ENCODE data around the gene BCL2L13. TPM values are rescaled to one million over a fixed set of nuclear protein-coding genes. Genes with fewer than 3 reads are reported as not detected.

The BCL2L13 gene
- total RNA-seq, 5 donors from 2014 or later (not counting 1 experiment from before 2014, with no cell fraction given), result 22.5 to 32.9 (median 31.4) TPM

DNA sequence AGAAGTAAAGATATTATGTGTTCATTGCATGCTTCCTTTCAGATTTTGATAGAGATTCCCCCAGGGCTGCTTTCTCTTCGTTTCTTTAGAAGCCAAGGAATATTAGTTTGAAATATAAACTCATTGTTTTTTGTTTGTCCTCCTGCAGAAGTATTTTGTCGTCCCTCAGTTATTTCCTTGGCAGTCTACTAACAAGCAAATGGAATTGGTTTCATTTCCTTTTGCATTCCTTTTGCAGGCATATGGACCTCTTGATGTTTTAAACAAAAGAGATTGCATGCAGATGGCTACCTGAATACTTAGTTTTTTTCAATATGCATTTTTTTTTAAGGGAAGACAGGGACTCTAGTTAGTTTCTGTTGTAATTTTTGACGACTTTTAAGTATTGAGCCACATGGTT lies 62.2 kb downstream of the BCL2L13 start:
- Mint-ChIP-seq H3K9me3 (no peaks in the 10 kb centered on the region), H3K27ac (no peak overlapping the region), H3K4me1 (peaks cover 0 to 9% (median 6%) of the 10 kb centered on the region in 3 donors), H3K36me3 (peaks cover 36% of the 10 kb centered on the region), H3K4me3 (no peak overlapping the region), H3K27me3 (no peaks in the 10 kb centered on the region)
- Histone ChIP-seq H3K27ac (ENCODE audit: low read length) (no peak overlapping the region), H3K4me3 (ENCODE audit: control insufficient read depth in 1 of 2, extremely low read depth in 1 of 2, low read length in 1 of 2) (no peak overlapping the region), H3K36me3 (ENCODE audit: control insufficient read depth in 2 of 2, extremely low read depth in 1 of 2, insufficient read depth in 1 of 2, low read length in 1 of 2) (peaks cover 0 to 14% of the 10 kb centered on the region in 2 donors), H3K9me3 (no peaks in the 10 kb centered on the region), H3K27me3 (replicated peaks in 1 of 2; ENCODE audit: control insufficient read depth in 2 of 2, extremely low read depth in 1 of 2, insufficient read depth in 2 of 2, low read length in 1 of 2) (no peaks in the 10 kb centered on the region), H3K4me1 (ENCODE audit: control insufficient read depth in 1 of 2, extremely low read depth in 1 of 2, insufficient read depth in 2 of 2, low read length in 2 of 2) (peaks cover 0 to 1% of the 10 kb centered on the region in 2 experiments)
- ChIA-PET CTCF (interaction anchor here in 1 of 2 donors (0.6 kb wide), 1 partner anchor 57 kb away, joined by 3 read pairs; no protein-coding TSS in a partner anchor), POLR2A (no interaction called here)
- ATAC-seq (replicated peaks in 1 of 4) (no peak), DNase-seq (no peak)
- 86% methylated on average over 1 of the region's 3 CpGs for WGBS (ENCODE audit: insufficient coverage)

DNA sequence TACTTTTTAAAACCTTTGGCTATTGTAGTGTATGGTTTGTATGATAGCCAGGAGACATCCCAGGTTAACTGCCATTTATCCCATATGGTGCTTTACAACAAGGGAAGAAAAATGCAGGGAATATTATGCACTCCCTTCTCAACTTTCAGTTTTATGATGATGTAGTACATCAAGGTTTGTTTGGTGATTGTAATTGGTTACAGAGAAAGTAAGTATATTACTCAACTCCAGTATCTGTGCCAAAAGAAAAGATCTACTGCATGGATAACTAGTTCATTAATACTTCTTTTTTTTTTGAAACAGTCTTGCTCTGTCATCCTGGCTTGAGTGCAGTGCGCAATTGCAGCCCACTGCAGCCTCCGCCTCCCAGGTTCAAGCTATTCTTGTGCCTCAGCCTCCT lies 65.3 kb downstream of the BCL2L13 start:
- no peak for DNase-seq
- Histone ChIP-seq H3K36me3 (ENCODE audit: control insufficient read depth in 2 of 2, extremely low read depth in 1 of 2, insufficient read depth in 1 of 2, low read length in 1 of 2) (peaks cover 0 to 12% of the 10 kb centered on the region in 2 donors), H3K9me3 (no peaks in the 10 kb centered on the region), H3K27ac (ENCODE audit: low read length) (no peak overlapping the region), H3K4me1 (ENCODE audit: control insufficient read depth in 1 of 2, extremely low read depth in 1 of 2, insufficient read depth in 2 of 2, low read length in 2 of 2) (peaks cover 3 to 7% of the 10 kb centered on the region in 2 experiments), H3K27me3 (replicated peaks in 1 of 2; ENCODE audit: control insufficient read depth in 2 of 2, extremely low read depth in 1 of 2, insufficient read depth in 2 of 2, low read length in 1 of 2) (no peaks in the 10 kb centered on the region), H3K4me3 (ENCODE audit: control insufficient read depth in 1 of 2, extremely low read depth in 1 of 2, low read length in 1 of 2) (no peak overlapping the region)
- peaks cover 10 to 19% (median 16%) of the 10 kb centered on the region in 3 donors for H3K4me1 Mint-ChIP-seq
- no peaks in the 10 kb centered on the region for H3K9me3 Mint-ChIP-seq
- H3K36me3 Mint-ChIP-seq, result peaks cover 25% of the 10 kb centered on the region
- no peak overlapping the region for H3K4me3 Mint-ChIP-seq
- no CpG with 5 or more reads among the region's 2 CpGs for WGBS (ENCODE audit: insufficient coverage)
- H3K27me3 Mint-ChIP-seq, result no peaks in the 10 kb centered on the region
- no peak overlapping the region for H3K27ac Mint-ChIP-seq
- POLR2A ChIA-PET, result no interaction called here
- ATAC-seq (replicated peaks in 1 of 4), result no peak
- CTCF ChIA-PET, result no interaction called here

DNA sequence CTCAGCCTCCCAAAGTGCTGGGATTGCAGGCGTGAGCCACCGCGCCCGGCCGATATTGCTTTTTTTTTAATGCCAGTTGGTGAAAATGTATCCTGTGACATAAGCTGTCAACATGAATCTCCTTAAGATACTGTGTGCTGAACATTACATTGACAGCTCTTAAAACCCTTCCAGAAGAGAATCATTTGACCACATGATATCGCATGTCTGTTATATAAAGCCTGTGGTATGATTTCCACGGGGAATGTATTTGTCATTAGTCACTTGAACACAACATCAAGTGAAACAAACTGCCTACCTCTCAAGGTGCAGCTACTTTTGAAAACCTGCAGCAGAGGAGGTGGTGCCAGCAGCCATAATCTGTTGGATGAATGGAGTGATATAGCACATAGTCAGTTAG lies 67.0 kb downstream of the BCL2L13 start:
- POLR2A ChIA-PET, result no interaction called here
- no peak overlapping the region for H3K27ac ChIP-seq (ENCODE audit: low read length)
- no peak overlapping the region for H3K4me3 Mint-ChIP-seq
- ATAC-seq (replicated peaks in 1 of 4) (no peak), DNase-seq (no peak)
- H3K27me3 Mint-ChIP-seq, result no peaks in the 10 kb centered on the region
- no peaks in the 10 kb centered on the region for H3K27me3 ChIP-seq (replicated peaks in 1 of 2; ENCODE audit: control insufficient read depth in 2 of 2, extremely low read depth in 1 of 2, insufficient read depth in 2 of 2, low read length in 1 of 2)
- H3K36me3 ChIP-seq (ENCODE audit: control insufficient read depth in 2 of 2, extremely low read depth in 1 of 2, insufficient read depth in 1 of 2, low read length in 1 of 2), result peaks cover 0 to 12% of the 10 kb centered on the region in 2 donors
- H3K27ac Mint-ChIP-seq, result peak overlapping the region in 1 of 2 donors; percentile 95
- no peak overlapping the region for H3K4me3 ChIP-seq (ENCODE audit: control insufficient read depth in 1 of 2, extremely low read depth in 1 of 2, low read length in 1 of 2)
- peaks cover 10 to 17% (median 15%) of the 10 kb centered on the region in 3 donors for H3K4me1 Mint-ChIP-seq
- no peaks in the 10 kb centered on the region for H3K9me3 Mint-ChIP-seq
- H3K9me3 ChIP-seq, result no peaks in the 10 kb centered on the region
- peaks cover 21% of the 10 kb centered on the region for H3K36me3 Mint-ChIP-seq
- CTCF ChIA-PET, result interaction anchor here in 1 of 2 donors (0.7 kb wide), 1 partner anchor 389 kb away, joined by 3 read pairs; no protein-coding TSS in a partner anchor
- 95% methylated on average over 4 of the region's 7 CpGs for WGBS (ENCODE audit: insufficient coverage)
- peaks cover 3 to 7% of the 10 kb centered on the region in 2 experiments for H3K4me1 ChIP-seq (ENCODE audit: control insufficient read depth in 1 of 2, extremely low read depth in 1 of 2, insufficient read depth in 2 of 2, low read length in 2 of 2)

DNA sequence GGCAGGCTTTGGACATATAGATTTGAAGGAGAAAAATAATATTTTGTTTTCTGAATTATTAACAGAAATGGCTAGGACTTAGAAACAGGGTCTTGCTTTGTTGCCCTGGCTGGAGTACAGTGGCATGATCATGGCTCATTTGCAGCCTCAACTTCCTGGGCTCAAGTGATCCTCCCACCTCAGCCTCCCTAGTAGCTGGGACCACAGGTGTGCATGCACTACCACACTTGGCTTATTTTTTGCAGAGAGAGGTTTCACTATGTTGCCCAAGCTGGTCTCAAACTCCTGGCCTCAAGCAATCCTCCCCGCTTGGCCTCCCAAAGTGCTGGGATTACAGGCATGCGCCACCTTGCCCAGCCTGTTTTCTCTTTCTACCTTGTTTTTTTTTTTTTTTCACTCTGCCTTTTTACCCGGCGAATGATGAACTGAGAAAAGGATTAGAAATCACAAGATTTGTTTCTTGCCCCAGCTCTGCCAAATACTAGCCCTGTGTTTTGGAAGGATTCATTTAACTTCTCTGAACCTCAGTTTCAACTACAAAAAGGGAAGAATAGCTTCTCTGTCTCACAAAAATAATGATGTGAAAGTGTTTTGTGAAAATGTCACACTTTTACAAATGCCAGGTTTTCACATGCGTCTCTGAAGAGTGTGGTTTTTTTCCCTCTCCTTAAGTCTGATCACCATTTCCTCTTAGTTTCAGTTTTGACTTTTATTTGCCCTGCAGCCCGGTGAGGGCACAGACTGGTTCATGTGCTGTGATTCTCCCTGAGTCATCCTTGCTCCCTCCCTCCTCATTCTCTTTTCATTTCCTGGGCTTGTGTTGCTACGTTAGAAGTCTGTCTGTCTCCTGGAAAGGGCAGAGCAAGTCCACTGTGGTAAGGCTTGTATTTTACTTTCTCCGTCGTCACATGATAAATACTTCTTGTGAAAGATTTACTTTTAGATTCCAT lies 67.7 kb downstream of the BCL2L13 start:
- Mint-ChIP-seq H3K27me3 (no peaks in the 10 kb centered on the region), H3K4me3 (peak overlapping the region; percentile 60 to 77 (median 65)), H3K36me3 (peaks cover 17% of the 10 kb centered on the region), H3K9me3 (no peaks in the 10 kb centered on the region), H3K4me1 (peaks cover 10 to 17% (median 15%) of the 10 kb centered on the region in 3 donors), H3K27ac (peak overlapping the region; percentile 77 to 95)
- H3K27ac ChIP-seq (ENCODE audit: low read length), result peak overlapping the region; percentile 0
- H3K36me3 ChIP-seq (ENCODE audit: control insufficient read depth in 2 of 2, extremely low read depth in 1 of 2, insufficient read depth in 1 of 2, low read length in 1 of 2), result peaks cover 0 to 12% of the 10 kb centered on the region in 2 donors
- ATAC-seq (replicated peaks in 1 of 4) (peak; percentile 78 to 93 (median 82)), DNase-seq (peak in 12 of 35 experiments; percentile 1 to 35 (median 3))
- CTCF ChIA-PET, result interaction anchor here in 1 of 2 donors (0.8 to 1.1 kb wide), 2 partner anchors 65 to 67 kb away, joined by 3 to 5 read pairs; partner anchors contain the start of gene BCL2L13
- POLR2A ChIA-PET, result interaction anchor here in 1 of 2 donors (0.6 kb wide), 1 partner anchor 58 kb away, joined by 5 read pairs; no protein-coding TSS in a partner anchor
- WGBS (ENCODE audit: insufficient coverage), result no CpG with 5 or more reads among the region's 9 CpGs
- H3K27me3 ChIP-seq (replicated peaks in 1 of 2; ENCODE audit: control insufficient read depth in 2 of 2, extremely low read depth in 1 of 2, insufficient read depth in 2 of 2, low read length in 1 of 2), result no peaks in the 10 kb centered on the region
- H3K4me3 ChIP-seq (ENCODE audit: control insufficient read depth in 1 of 2, extremely low read depth in 1 of 2, low read length in 1 of 2), result peak overlapping the region in 1 of 2 donors; percentile 15
- H3K9me3 ChIP-seq, result no peaks in the 10 kb centered on the region
- peaks cover 3 to 7% of the 10 kb centered on the region in 2 experiments for H3K4me1 ChIP-seq (ENCODE audit: control insufficient read depth in 1 of 2, extremely low read depth in 1 of 2, insufficient read depth in 2 of 2, low read length in 2 of 2)

DNA sequence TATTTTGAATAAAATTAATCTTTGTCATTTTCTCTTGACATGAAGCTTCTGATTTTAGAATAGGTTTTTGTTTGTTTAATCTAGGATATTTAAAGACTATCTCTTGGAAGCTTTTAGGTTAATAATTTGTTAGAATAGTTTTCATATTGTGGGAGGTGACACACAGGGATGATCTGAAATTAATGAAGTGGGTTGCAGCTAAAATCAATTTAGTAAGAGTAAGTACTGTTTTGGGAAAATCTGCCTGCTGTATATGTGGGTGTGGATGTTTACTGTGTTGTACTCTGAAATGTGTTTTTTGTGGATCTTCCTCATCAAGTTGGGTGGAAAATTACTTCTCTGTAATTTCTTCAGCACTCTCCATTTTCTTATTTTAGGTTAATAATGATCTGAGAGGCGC lies 68.4 kb downstream of the BCL2L13 start:
- CTCF ChIA-PET, result interaction anchor here in 1 of 2 donors (0.6 to 1.1 kb wide), 3 partner anchors 66 to 70 kb away, joined by 3 to 5 read pairs (median 4); partner anchors contain the start of gene BCL2L13
- H3K36me3 Mint-ChIP-seq, result peaks cover 21% of the 10 kb centered on the region
- ATAC-seq (replicated peaks in 1 of 4), result no peak

DNA sequence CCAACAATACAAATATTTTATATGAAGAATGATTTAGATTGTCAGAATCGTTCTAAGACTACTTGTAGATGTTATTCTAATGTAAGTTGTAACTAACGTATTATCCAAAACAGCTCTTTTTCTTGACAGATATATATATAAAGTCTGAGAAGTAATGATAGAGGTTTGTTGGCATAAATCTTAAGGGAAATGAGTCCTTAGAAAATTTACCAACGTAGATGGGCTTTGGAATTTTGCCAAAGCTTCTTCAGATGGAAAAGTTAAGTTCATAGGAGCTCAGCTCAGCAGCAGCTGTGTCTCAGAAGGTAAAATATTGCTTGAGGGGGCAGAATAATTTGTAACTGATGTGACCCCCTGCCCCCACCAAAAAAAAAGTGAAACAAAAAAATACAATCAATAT lies 69.0 kb downstream of the BCL2L13 start:
- H3K27ac Mint-ChIP-seq, result no peak overlapping the region
- no peak for DNase-seq
- POLR2A ChIA-PET, result no interaction called here
- Histone ChIP-seq H3K4me1 (ENCODE audit: control insufficient read depth in 1 of 2, extremely low read depth in 1 of 2, insufficient read depth in 2 of 2, low read length in 2 of 2) (peaks cover 3 to 7% of the 10 kb centered on the region in 2 experiments), H3K27me3 (replicated peaks in 1 of 2; ENCODE audit: control insufficient read depth in 2 of 2, extremely low read depth in 1 of 2, insufficient read depth in 2 of 2, low read length in 1 of 2) (no peaks in the 10 kb centered on the region), H3K36me3 (ENCODE audit: control insufficient read depth in 2 of 2, extremely low read depth in 1 of 2, insufficient read depth in 1 of 2, low read length in 1 of 2) (peaks cover 0 to 7% of the 10 kb centered on the region in 2 donors), H3K9me3 (no peaks in the 10 kb centered on the region), H3K4me3 (ENCODE audit: control insufficient read depth in 1 of 2, extremely low read depth in 1 of 2, low read length in 1 of 2) (no peak overlapping the region), H3K27ac (ENCODE audit: low read length) (no peak overlapping the region)
- peaks cover 10 to 17% (median 15%) of the 10 kb centered on the region in 3 donors for H3K4me1 Mint-ChIP-seq
- peaks cover 21% of the 10 kb centered on the region for H3K36me3 Mint-ChIP-seq
- ATAC-seq (replicated peaks in 1 of 4), result no peak
- H3K9me3 Mint-ChIP-seq, result no peaks in the 10 kb centered on the region
- CTCF ChIA-PET, result interaction anchor here in 1 of 2 donors (0.6 kb wide), 1 partner anchor 70 kb away, joined by 4 read pairs; no protein-coding TSS in a partner anchor
- H3K27me3 Mint-ChIP-seq, result no peaks in the 10 kb centered on the region
- 90% methylated on average over 1 of the region's 3 CpGs for WGBS (ENCODE audit: insufficient coverage)
- H3K4me3 Mint-ChIP-seq, result no peak overlapping the region

More for the DNA sequence above, 68.4 kb downstream of the BCL2L13 start:
- Histone ChIP-seq H3K36me3 (ENCODE audit: control insufficient read depth in 2 of 2, extremely low read depth in 1 of 2, insufficient read depth in 1 of 2, low read length in 1 of 2) (peaks cover 0 to 12% of the 10 kb centered on the region in 2 donors), H3K27me3 (replicated peaks in 1 of 2; ENCODE audit: control insufficient read depth in 2 of 2, extremely low read depth in 1 of 2, insufficient read depth in 2 of 2, low read length in 1 of 2) (no peaks in the 10 kb centered on the region), H3K27ac (ENCODE audit: low read length) (no peak overlapping the region), H3K4me3 (ENCODE audit: control insufficient read depth in 1 of 2, extremely low read depth in 1 of 2, low read length in 1 of 2) (no peak overlapping the region), H3K4me1 (ENCODE audit: control insufficient read depth in 1 of 2, extremely low read depth in 1 of 2, insufficient read depth in 2 of 2, low read length in 2 of 2) (peaks cover 3 to 7% of the 10 kb centered on the region in 2 experiments), H3K9me3 (no peaks in the 10 kb centered on the region)
- WGBS (ENCODE audit: insufficient coverage), result no CpG with 5 or more reads among the region's 1 CpG
- POLR2A ChIA-PET, result no interaction called here
- Mint-ChIP-seq H3K4me3 (peak overlapping the region in 1 of 3 donors; percentile 60), H3K9me3 (no peaks in the 10 kb centered on the region), H3K27ac (peak overlapping the region; percentile 24 to 95), H3K4me1 (peaks cover 10 to 17% (median 15%) of the 10 kb centered on the region in 3 donors), H3K27me3 (no peaks in the 10 kb centered on the region)
- no peak for DNase-seq
